ENCODE data around the gene SMLR1. TPM values are rescaled to one million over a fixed set of nuclear protein-coding genes. Genes with fewer than 3 reads are reported as not detected.

The SMLR1 gene
- total and polyA plus RNA-seq, 8 donors: 0.05 to 0.15 (median 0.12) TPM; not detected in 3

DNA sequence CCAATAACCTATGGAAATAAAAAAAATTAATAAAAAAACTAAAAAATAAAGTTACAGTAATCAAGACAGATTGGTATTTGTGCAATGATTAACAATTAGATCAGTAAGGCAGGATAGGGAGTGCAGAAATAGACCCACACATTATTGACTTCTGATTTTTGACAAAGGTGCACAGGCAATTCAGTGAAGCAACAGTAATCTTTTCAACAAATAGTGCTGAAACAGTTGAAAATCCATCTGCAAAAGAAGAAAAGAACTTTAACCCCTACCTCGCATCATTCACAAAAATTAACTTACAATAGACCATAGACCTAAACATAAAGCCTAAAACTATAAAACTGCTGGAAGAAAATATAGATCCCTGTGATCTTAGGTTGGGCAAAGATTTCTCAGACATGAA is 4.5 kb upstream of the SMLR1 start:
- Histone ChIP-seq H3K9me3 (no peaks in the 10 kb centered on the region), H3K4me3 (no peak overlapping the region), H3K4me1 (peaks cover 0 to 12% (median 0%) of the 10 kb centered on the region in 3 donors), H3K27me3 (no peaks in the 10 kb centered on the region), H3K27ac (no peak overlapping the region), H3K36me3 (no peaks in the 10 kb centered on the region)
- WGBS, 2 donors: 87 to 90% methylated on average over 1 of the region's 1 CpG
- no peak for ATAC-seq
- DNase-seq: no peak
- no peak for FAIRE-seq
- intact Hi-C loops (cut with DNase I): no loop called here
- no peak for TF ChIP-seq CTCF (IDR thresholded peaks at IDR 0.05)

- H3K27ac ChIP-seq: no peak overlapping the region
- intact Hi-C loops (cut with DNase I): no loop called here
- FAIRE-seq (no peak), DNase-seq (no peak), ATAC-seq (no peak)
- no peak for TF ChIP-seq CTCF (IDR thresholded peaks at IDR 0.05)
- H3K4me3 ChIP-seq: no peak overlapping the region
- no peaks in the 10 kb centered on the region for H3K36me3 ChIP-seq
- H3K27me3 ChIP-seq: no peaks in the 10 kb centered on the region
- 87 to 90% methylated on average over 5 of the region's 5 CpGs for WGBS, 2 donors
- no peaks in the 10 kb centered on the region for H3K9me3 ChIP-seq
- peaks cover 0 to 14% (median 0%) of the 10 kb centered on the region in 3 donors for H3K4me1 ChIP-seq
Measured at GRCh38 chr6:130824978-130825694, 2.1 kb upstream of the SMLR1 start.

DNA sequence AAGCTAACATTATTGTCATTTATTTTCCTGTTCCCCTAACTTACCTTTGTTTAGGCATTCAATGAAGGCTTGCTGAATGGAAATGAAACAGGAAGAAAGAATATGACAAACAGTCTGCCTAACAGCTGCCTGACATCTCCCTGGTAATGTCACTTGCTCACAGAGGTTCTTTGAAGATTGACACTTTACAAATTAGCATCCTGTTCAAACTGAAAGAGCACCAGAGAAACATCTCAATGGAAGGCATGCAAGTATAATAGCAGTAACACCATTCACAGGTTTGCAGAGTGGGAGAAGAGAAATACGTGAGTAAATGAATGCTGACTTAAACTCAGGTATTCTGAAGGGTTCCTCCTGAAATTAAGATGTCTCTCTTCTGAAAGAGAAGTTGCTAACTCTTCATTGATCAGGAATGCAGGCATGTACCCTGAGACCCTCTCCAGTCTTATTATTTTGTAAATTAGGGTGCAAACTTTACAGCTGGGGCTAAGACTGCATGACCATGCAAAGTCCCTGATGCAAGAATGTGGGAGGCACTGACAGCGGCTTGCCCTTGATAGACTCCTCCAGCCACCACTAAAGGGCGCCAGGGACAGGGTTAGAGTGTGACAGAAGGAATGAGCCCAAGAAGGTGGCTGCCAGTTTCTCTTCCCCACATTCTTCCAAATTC is 1.3 kb upstream of the SMLR1 start:
- H3K4me1 ChIP-seq: peaks cover 0 to 14% (median 0%) of the 10 kb centered on the region in 3 donors
- no peaks in the 10 kb centered on the region for H3K27me3 ChIP-seq
- WGBS, 2 donors: 91 to 94% methylated on average over 3 of the region's 3 CpGs
- H3K36me3 ChIP-seq: no peaks in the 10 kb centered on the region
- FAIRE-seq (no peak), DNase-seq (no peak), ATAC-seq (no peak)
- no peak overlapping the region for H3K4me3 ChIP-seq
- H3K9me3 ChIP-seq: no peaks in the 10 kb centered on the region
- intact Hi-C loops (cut with DNase I): no loop called here
- TF ChIP-seq CTCF (IDR thresholded peaks at IDR 0.05): no peak
- H3K27ac ChIP-seq: no peak overlapping the region

DNA sequence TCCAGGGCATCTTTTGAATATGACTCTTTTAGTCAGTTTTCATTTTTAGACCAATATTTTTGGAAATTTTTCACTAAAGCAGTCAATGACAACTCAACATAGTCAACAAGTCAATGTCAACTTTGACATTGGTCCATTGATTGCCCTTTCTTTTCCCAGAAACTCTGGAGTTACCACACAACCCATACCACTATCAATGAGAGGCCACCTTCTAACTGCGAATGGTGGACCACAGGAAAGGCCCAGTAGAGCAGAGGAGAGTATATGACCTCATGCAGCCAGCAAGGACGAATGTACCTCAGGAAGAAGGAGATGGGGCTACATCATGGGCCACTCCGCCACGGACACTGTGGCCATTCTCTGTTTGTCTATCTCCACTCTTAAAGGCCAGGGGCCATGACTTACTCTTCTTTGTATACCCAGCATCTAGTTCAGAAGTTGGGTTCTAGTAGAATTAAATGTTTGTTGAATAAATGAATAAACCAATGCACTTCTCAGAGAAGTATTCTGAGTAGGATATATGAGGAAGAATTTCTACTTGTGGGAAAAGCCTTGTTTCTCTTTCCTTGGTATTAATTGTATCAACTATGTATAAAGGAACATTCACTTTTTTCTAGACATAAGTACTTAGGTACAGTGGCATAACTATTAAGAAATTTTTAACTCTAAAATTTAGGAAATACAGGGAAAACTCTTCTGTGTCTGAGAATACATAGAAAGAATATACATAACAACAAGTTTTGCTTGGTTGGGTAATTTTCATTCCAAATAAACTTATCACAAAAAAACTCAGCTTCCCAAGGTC is 562 bp upstream of the SMLR1 start:
- intact Hi-C loops (cut with DNase I): no loop called here

More for the DNA sequence above, 562 bp upstream of the SMLR1 start:
- no peak for TF ChIP-seq CTCF (IDR thresholded peaks at IDR 0.05)
- Histone ChIP-seq H3K27ac (no peak overlapping the region), H3K36me3 (no peaks in the 10 kb centered on the region), H3K4me1 (peaks cover 0 to 14% (median 0%) of the 10 kb centered on the region in 3 donors), H3K4me3 (no peak overlapping the region), H3K27me3 (no peaks in the 10 kb centered on the region), H3K9me3 (no peaks in the 10 kb centered on the region)
- DNase-seq (no peak), ATAC-seq (no peak), FAIRE-seq (no peak)
- WGBS, 2 donors: 85 to 88% methylated on average over 4 of the region's 4 CpGs
